Astrocyte (in vitro differentiated cells and primary cell): Measurements from ENCODE around the gene EMB. TPM values are rescaled to one million over a fixed set of nuclear protein-coding genes. Genes with fewer than 3 reads are reported as not detected.
"Not testable (repeated sequence)": the region's sequence is repeated elsewhere in the genome, so short reads cannot be mapped to it uniquely, and the experiment has no call there.

Experiments used
- DNase-seq: peaks from one replicate; pipeline ENCODE4 v3.0.0-alpha.2; 2010; ENCODE audit warnings: low read depth
- FAIRE-seq: peaks from 2 replicates; lab custom pipeline; 2011; peaks lifted over from hg19 to GRCh38; lab: Jason Lieb, UNC
- H2AFZ ChIP-seq: 2 replicates; pipeline ENCODE4 v1.6.0; 2012; ENCODE audit warnings: low read depth, low read length, inconsistent platforms
- H3K27ac ChIP-seq: 2 replicates; pipeline ENCODE4 v1.5.1; 2011; ENCODE audit warnings: low read depth, low read length, inconsistent platforms
- H3K27me3 ChIP-seq: 2 replicates; pipeline ENCODE4 v1.6.0; 2011; ENCODE audit warnings: low read length, inconsistent platforms; ENCODE audit not compliant: insufficient read depth
- H3K36me3 ChIP-seq: 2 replicates; pipeline ENCODE4 v1.5.1; 2011; ENCODE audit warnings: low read length, inconsistent platforms; ENCODE audit not compliant: insufficient read depth
- H3K4me1 ChIP-seq: 2 replicates; pipeline ENCODE4 v1.5.1; 2011; ENCODE audit warnings: low read length, inconsistent platforms; ENCODE audit not compliant: insufficient read depth
- H3K4me2 ChIP-seq: 2 replicates; pipeline ENCODE4 v1.6.0; 2012; ENCODE audit warnings: low read length, inconsistent platforms
- H3K4me3 ChIP-seq: 2 replicates; pipeline ENCODE4 v1.5.1; 2011; ENCODE audit warnings: low read depth, mild to moderate bottlenecking, low read length, inconsistent platforms; ENCODE audit not compliant: insufficient read depth
- H3K79me2 ChIP-seq: 2 replicates; pipeline ENCODE4 v1.6.0; 2012; ENCODE audit warnings: mild to moderate bottlenecking, low read length, inconsistent platforms; ENCODE audit not compliant: insufficient read depth
- H3K9ac ChIP-seq: 2 replicates; pipeline ENCODE4 v1.6.0; 2012; ENCODE audit warnings: mild to moderate bottlenecking, low read length, inconsistent platforms
- H3K9me3 ChIP-seq: 2 replicates; pipeline ENCODE4 v1.5.1; 2012; ENCODE audit warnings: low read depth, mild to moderate bottlenecking, low read length, inconsistent platforms; ENCODE audit not compliant: insufficient read depth
- H4K20me1 ChIP-seq: 2 replicates; pipeline ENCODE4 v1.6.0; 2012; ENCODE audit warnings: low read length, inconsistent platforms; ENCODE audit not compliant: insufficient read depth
- H3K27ac Mint-ChIP-seq: one replicate; pipeline ENCODE4 v1.8.0; 2021; ENCODE audit warnings: mild to moderate bottlenecking, mixed read lengths; ENCODE audit not compliant: unreplicated experiment
- H3K27me3 Mint-ChIP-seq: one replicate; pipeline ENCODE4 v1.8.0; 2021; ENCODE audit warnings: low read depth, mixed read lengths; ENCODE audit not compliant: unreplicated experiment
- H3K36me3 Mint-ChIP-seq: one replicate; pipeline ENCODE4 v1.8.0; 2021; ENCODE audit warnings: low read depth, mixed read lengths; ENCODE audit not compliant: unreplicated experiment
- H3K4me1 Mint-ChIP-seq: one replicate; pipeline ENCODE4 v1.8.0; 2021; ENCODE audit warnings: low read depth, mixed read lengths; ENCODE audit not compliant: unreplicated experiment
- H3K4me3 Mint-ChIP-seq: one replicate; pipeline ENCODE4 v1.8.0; 2021; ENCODE audit warnings: mild to moderate bottlenecking, moderate library complexity, mixed read lengths; ENCODE audit not compliant: unreplicated experiment
- H3K9me3 Mint-ChIP-seq: one replicate; pipeline ENCODE4 v1.8.0; 2021; ENCODE audit warnings: mild to moderate bottlenecking, mixed read lengths; ENCODE audit not compliant: unreplicated experiment
- CTCF ChIP-seq: IDR thresholded peaks from 2 replicates; pipeline ENCODE4 v1.5.1; 2011; ENCODE audit warnings: low read depth, mild to moderate bottlenecking, inconsistent platforms, low read length, moderate library complexity; ENCODE audit not compliant: insufficient read depth
- EZH2 ChIP-seq: IDR thresholded peaks from 2 replicates; pipeline ENCODE4 v1.6.1; 2012; ENCODE audit warnings: mild to moderate bottlenecking, low read length, inconsistent platforms; ENCODE audit not compliant: insufficient read depth
- total RNA-seq: library from RNA; stranded (reverse); gene quantifications from 2 replicates; pipeline ENCODE4 v1.2.1, GENCODE V29; 2021

EMB gene
- total RNA-seq, 1 donor from 2014 or later: 25.7 TPM

- H3K9ac ChIP-seq: no peak overlapping the region
- Mint-ChIP-seq H3K4me1 (peaks cover 3% of the 10 kb centered on the region), H3K9me3 (no peaks in the 10 kb centered on the region), H3K4me3 (no peak overlapping the region), H3K27ac (no peak overlapping the region), H3K27me3 (no peaks in the 10 kb centered on the region), H3K36me3 (peaks cover 3% of the 10 kb centered on the region)
- H3K27ac ChIP-seq: no peak overlapping the region
- DNase-seq: no peak
- no peaks in the 10 kb centered on the region for H3K4me1 ChIP-seq
- no peak overlapping the region for H3K4me3 ChIP-seq
- H3K4me2 ChIP-seq: no peak overlapping the region
- H3K27me3 ChIP-seq: no peaks in the 10 kb centered on the region
- no peak overlapping the region for H2AFZ ChIP-seq
- TF ChIP-seq EZH2: no peak
- no peak for TF ChIP-seq CTCF
- H3K36me3 ChIP-seq: no peaks in the 10 kb centered on the region
- no peaks in the 10 kb centered on the region for H4K20me1 ChIP-seq
- H3K9me3 ChIP-seq: no peaks in the 10 kb centered on the region
- FAIRE-seq: no peak
- no peaks in the 10 kb centered on the region for H3K79me2 ChIP-seq
Observed at GRCh38 chr5:50463047-50463446, 22.0 kb upstream of the EMB start.

GRCh38 chr5:50462579-50462978 lies 21.5 kb upstream of the EMB start:
- not testable (repeated sequence) for DNase-seq, H3K4me1 ChIP-seq, H3K36me3 ChIP-seq, H3K9me3 Mint-ChIP-seq, FAIRE-seq, H3K9ac ChIP-seq, H3K4me2 ChIP-seq, H2AFZ ChIP-seq, H3K27ac Mint-ChIP-seq, H3K36me3 Mint-ChIP-seq, H3K4me3 ChIP-seq, H3K27me3 Mint-ChIP-seq, H4K20me1 ChIP-seq, H3K27ac ChIP-seq, H3K4me3 Mint-ChIP-seq, H3K79me2 ChIP-seq, H3K27me3 ChIP-seq, H3K9me3 ChIP-seq, H3K4me1 Mint-ChIP-seq

- H3K9me3 ChIP-seq, DNase-seq, H3K36me3 Mint-ChIP-seq, H3K4me1 Mint-ChIP-seq, FAIRE-seq, H3K4me2 ChIP-seq, H3K79me2 ChIP-seq, H3K4me3 Mint-ChIP-seq, H3K27me3 Mint-ChIP-seq, H3K27ac ChIP-seq, H3K27me3 ChIP-seq, H3K36me3 ChIP-seq, H3K4me3 ChIP-seq, H4K20me1 ChIP-seq, H2AFZ ChIP-seq, H3K27ac Mint-ChIP-seq, H3K4me1 ChIP-seq, H3K9ac ChIP-seq: not testable (repeated sequence)
- H3K9me3 Mint-ChIP-seq: peaks cover 13% of the 10 kb centered on the region
Observed at GRCh38 chr5:50458372-50458771, 17.3 kb upstream of the EMB start.

GRCh38 chr5:50449241-50449640 lies 8.2 kb upstream of the EMB start:
- not testable (repeated sequence) for H3K36me3 ChIP-seq, H3K4me3 Mint-ChIP-seq, H3K9me3 ChIP-seq, H3K4me3 ChIP-seq, H3K27ac ChIP-seq, FAIRE-seq, H3K9ac ChIP-seq, H3K4me2 ChIP-seq, H3K79me2 ChIP-seq, H4K20me1 ChIP-seq, H3K4me1 Mint-ChIP-seq, H3K27me3 ChIP-seq, H3K27ac Mint-ChIP-seq, H3K4me1 ChIP-seq, H3K36me3 Mint-ChIP-seq, DNase-seq, H3K27me3 Mint-ChIP-seq, H2AFZ ChIP-seq
- H3K9me3 Mint-ChIP-seq: peaks cover 11% of the 10 kb centered on the region
